GM12878 (cell line): ENCODE data around the gene TSHR. TPM values are rescaled to one million over a fixed set of nuclear protein-coding genes. Genes with fewer than 3 reads are reported as not detected.

Experiments
- ATAC-seq: fragments of 200-7000 bp; cut with Tn5 transposase; 3 replicates; pipeline ENCODE4 v1.9.1; 2020; ENCODE audit warnings: mild to moderate bottlenecking, moderate library complexity
- BruUV-seq: library from RNA; stranded (reverse); fragments of 400-500 nt; replicated peaks from 2 replicates; lab custom pipeline; 2021; lab: Mats Ljungman, UMichigan
- CTCF ChIA-PET: fragments of 300-600 bp; sonication (Branson Sonifier 250); formaldehyde crosslinking; extraction: SDS; loops from one replicate; lab custom pipeline; 2021; ENCODE audit warnings: inconsistent platforms; lab: Yijun Ruan, JAX
- POLR2A ChIA-PET: fragments of 350-600 bp; formaldehyde crosslinking; extraction: SDS; loops from one replicate; lab custom pipeline; 2021; ENCODE audit warnings: inconsistent platforms; lab: Charles Lee
- RAD21 ChIA-PET: fragments of 300-600 bp; sonication (Branson Sonifier 250); formaldehyde crosslinking; loops from one replicate; lab custom pipeline; 2023; ENCODE audit warnings: antibody characterized with exemption; ENCODE audit not compliant: unreplicated experiment; lab: Charles Lee
- SMC1A ChIA-PET: fragments of 300-600 bp; sonication (Branson Sonifier 250); formaldehyde crosslinking; loops from one replicate; lab custom pipeline; 2023; ENCODE audit not compliant: unreplicated experiment, uncharacterized antibody; lab: Charles Lee
- DNase-seq: peaks from one replicate; pipeline ENCODE4 v3.0.0-alpha.2; 2011; ENCODE audit warnings: low read depth, low spot score
- FAIRE-seq: peaks from 3 replicates; lab custom pipeline; 2011; peaks lifted over from hg19 to GRCh38; lab: Jason Lieb, UNC
- H2AFZ ChIP-seq: 2 replicates; pipeline ENCODE4 v1.6.0; 2011; ENCODE audit warnings: low read depth, low read length, control low read depth; ENCODE audit not compliant: control insufficient read depth
- H3K27ac ChIP-seq: 2 replicates; pipeline ENCODE4 v1.5.1; 2011; ENCODE audit warnings: control low read depth; ENCODE audit not compliant: control insufficient read depth, insufficient read depth
- H3K27me3 ChIP-seq, 2 experiments: replicated peaks in 1 of 2; 2 replicates each; pipeline versions ENCODE4 v1.6.0 to v1.6.1; 2011; ENCODE audit warnings: low read length in 1 of 2; ENCODE audit not compliant: control insufficient read depth in 2 of 2, insufficient read depth in 2 of 2
- H3K36me3 ChIP-seq, 2 experiments: 2 replicates each; pipeline ENCODE4 v1.5.1; 2011; ENCODE audit warnings: low read length in 1 of 2; ENCODE audit not compliant: control insufficient read depth in 2 of 2, insufficient read depth in 2 of 2
- H3K4me1 ChIP-seq: 2 replicates; pipeline ENCODE4 v1.6.1; 2011; ENCODE audit warnings: mild to moderate bottlenecking, low read length, moderate library complexity, mixed read lengths; ENCODE audit not compliant: control insufficient read depth, insufficient read depth
- H3K4me2 ChIP-seq: 2 replicates; pipeline ENCODE4 v1.6.0; 2011; ENCODE audit warnings: control low read depth; ENCODE audit not compliant: control insufficient read depth, insufficient read depth
- H3K4me3 ChIP-seq: fragments of 200-600 bp; sonication (generic); 2 replicates; pipeline ENCODE4 v1.5.1; 2016
- H3K79me2 ChIP-seq: 2 replicates; pipeline ENCODE4 v1.6.0; 2011; ENCODE audit warnings: low read length; ENCODE audit not compliant: control insufficient read depth, insufficient read depth
- H3K9ac ChIP-seq: 2 replicates; pipeline ENCODE4 v1.8.0; 2011; ENCODE audit warnings: low read length, control low read depth, mixed read lengths; ENCODE audit not compliant: control insufficient read depth, insufficient read depth
- H3K9me3 ChIP-seq: replicated peaks from 3 replicates; pipeline ENCODE4 v1.5.1; 2011; ENCODE audit warnings: mild to moderate bottlenecking, low read length; ENCODE audit not compliant: control insufficient read depth, insufficient read depth
- H4K20me1 ChIP-seq: 2 replicates; pipeline ENCODE4 v1.6.0; 2011; ENCODE audit not compliant: control insufficient read depth, insufficient read depth
- CHD2 ChIP-seq: IDR thresholded peaks from 2 replicates; pipeline ENCODE4 v1.6.1; 2011; ENCODE audit warnings: low read depth, low read length, improper control_type of control experiment, borderline replicate concordance
- SP1 ChIP-seq: IDR thresholded peaks from one replicate; pipeline ENCODE4 v1.6.1; 2011; ENCODE audit warnings: low read depth, low read length
- WGBS: methylation state at CpG from one replicate; pipeline ENCODE4 v1.1.6; 2016; ENCODE audit warnings: low lambda C conversion rate; ENCODE audit not compliant: insufficient replicate concordance, insufficient coverage; ENCODE audit errors: missing lambda C conversion rate; 5-methylcytosine and 5-hydroxymethylcytosine counted together
- in situ Hi-C: fragments of 300-500 bp; cut with MboI; formaldehyde crosslinking; loops from 9 replicates; pipeline ENCODE4 v1.14.3; 2018; ENCODE audit warnings: mixed read lengths
- intact Hi-C: fragments of 100-400 bp; cut with micrococcal nuclease; formaldehyde crosslinking; loops from one replicate; pipeline ENCODE4 v1.14.2; 2022; ENCODE audit not compliant: unreplicated experiment
- polyA plus RNA-seq, 11 experiments: library from polyadenylated mRNA; depleted of rRNA in 4 of 11; unstranded in 6 of 11; stranded (reverse) in 5 of 11; fragments of >200 nt; fragmentation: Nextera tagmentation in 4 of 11; fragmentation: Illumina TruSeq in 1 of 11; extraction: Ambion mirVana in 4 of 11; extraction: Trizol in 1 of 11; gene quantifications; 1 replicate in 1 of 11; 2 replicates in 10 of 11; pipeline versions ENCODE4 v1.2.1 to v1.2.3, GENCODE V29; 2011 to 2016; ENCODE audit warnings: inconsistent platforms in 2 of 11, missing spikeins in 2 of 11, low read depth in 1 of 11
- total RNA-seq, 4 experiments: library from RNA; depleted of rRNA in 3 of 4; stranded (reverse); fragments of >200 nt in 3 of 4; fragmentation: Illumina TruSeq in 1 of 4; extraction: Trizol in 1 of 4; gene quantifications; 2 replicates each; pipeline versions ENCODE4 v1.2.1 to v1.2.3, GENCODE V29; 2013 to 2021
- TF ChIP-seq, protein P1 (sequence below): fragments of 450-650 bp; IDR thresholded peaks from 2 replicates; pipeline ENCODE4 v1.6.1; 2016; ENCODE audit warnings: mild to moderate bottlenecking, moderate library complexity, borderline replicate concordance

TSHR gene
- total and polyA plus RNA-seq, 10 of the 15 experiments (the other 5 are each of a cell fraction or from before 2014, with no cell fraction given): 0.06 to 0.31 TPM; not detected in 8

DNA sequence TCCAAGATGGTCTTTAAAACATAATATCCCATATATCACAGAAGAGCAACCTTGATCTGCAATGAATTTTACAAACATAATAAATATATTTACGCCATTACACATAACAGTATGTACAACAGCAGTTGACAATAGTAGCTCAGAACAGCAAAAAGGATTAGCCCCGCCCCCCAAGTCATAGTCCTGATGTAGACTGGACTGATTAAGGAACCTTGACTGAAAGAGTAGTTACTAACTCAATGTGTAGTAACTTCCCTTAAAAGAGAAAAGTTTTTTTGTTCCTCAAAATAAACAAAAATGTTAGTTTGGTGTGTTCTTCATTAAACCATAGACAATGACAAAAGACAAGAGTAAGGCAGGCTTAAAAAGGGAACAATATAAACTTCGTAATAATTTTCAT, 220.8 kb downstream of the TSHR start (continued):
- TF ChIP-seq, protein P1, sequence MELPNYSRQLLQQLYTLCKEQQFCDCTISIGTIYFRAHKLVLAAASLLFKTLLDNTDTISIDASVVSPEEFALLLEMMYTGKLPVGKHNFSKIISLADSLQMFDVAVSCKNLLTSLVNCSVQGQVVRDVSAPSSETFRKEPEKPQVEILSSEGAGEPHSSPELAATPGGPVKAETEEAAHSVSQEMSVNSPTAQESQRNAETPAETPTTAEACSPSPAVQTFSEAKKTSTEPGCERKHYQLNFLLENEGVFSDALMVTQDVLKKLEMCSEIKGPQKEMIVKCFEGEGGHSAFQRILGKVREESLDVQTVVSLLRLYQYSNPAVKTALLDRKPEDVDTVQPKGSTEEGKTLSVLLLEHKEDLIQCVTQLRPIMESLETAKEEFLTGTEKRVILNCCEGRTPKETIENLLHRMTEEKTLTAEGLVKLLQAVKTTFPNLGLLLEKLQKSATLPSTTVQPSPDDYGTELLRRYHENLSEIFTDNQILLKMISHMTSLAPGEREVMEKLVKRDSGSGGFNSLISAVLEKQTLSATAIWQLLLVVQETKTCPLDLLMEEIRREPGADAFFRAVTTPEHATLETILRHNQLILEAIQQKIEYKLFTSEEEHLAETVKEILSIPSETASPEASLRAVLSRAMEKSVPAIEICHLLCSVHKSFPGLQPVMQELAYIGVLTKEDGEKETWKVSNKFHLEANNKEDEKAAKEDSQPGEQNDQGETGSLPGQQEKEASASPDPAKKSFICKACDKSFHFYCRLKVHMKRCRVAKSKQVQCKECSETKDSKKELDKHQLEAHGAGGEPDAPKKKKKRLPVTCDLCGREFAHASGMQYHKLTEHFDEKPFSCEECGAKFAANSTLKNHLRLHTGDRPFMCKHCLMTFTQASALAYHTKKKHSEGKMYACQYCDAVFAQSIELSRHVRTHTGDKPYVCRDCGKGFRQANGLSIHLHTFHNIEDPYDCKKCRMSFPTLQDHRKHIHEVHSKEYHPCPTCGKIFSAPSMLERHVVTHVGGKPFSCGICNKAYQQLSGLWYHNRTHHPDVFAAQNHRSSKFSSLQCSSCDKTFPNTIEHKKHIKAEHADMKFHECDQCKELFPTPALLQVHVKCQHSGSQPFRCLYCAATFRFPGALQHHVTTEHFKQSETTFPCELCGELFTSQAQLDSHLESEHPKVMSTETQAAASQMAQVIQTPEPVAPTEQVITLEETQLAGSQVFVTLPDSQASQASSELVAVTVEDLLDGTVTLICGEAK: no peak

DNA sequence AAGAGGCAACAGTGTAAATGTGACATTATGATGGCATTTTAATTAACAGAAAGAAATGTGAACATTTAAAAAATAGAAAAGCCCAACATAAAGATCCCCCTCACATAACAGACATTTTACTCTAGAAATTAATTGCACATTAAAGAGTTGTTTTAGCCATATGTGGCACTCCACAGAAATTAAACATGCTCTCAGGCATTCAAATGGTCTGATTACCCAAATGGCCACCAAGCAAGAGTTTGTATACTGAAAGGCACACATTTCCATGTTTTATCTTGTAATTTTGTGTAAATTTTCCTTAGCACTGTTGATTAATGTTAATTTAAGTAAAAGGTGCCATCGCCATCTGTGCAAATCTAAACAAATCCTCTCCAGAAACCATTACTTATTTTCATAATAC, 221.8 kb downstream of the TSHR start:
- no peak for FAIRE-seq
- Histone ChIP-seq H3K4me1 (peaks cover 23% of the 10 kb centered on the region), H3K79me2 (no peaks in the 10 kb centered on the region), H3K9me3 (no peaks in the 10 kb centered on the region)
- DNase-seq: no peak
- intact Hi-C loops: no loop called here
- no peak for ATAC-seq
- in situ Hi-C loops: no loop called here
- TF ChIP-seq SP1 (no peak), CHD2 (no peak)
- TF ChIP-seq, all 136 proteins: peak for 0
- Histone ChIP-seq H3K36me3 (peaks cover 1 to 2% of the 10 kb centered on the region in 2 experiments; a peak in 1 of 4 replicates), H3K27me3 (no peaks in the 10 kb centered on the region), H3K4me3 (no peak overlapping the region), H3K27ac (peak overlapping the region; percentile 66), H3K9ac (no peak overlapping the region), H2AFZ (no peak overlapping the region), H3K4me2 (peak overlapping the region; percentile 69; the same call in 1 of the 2 replicates), H4K20me1 (no peaks in the 10 kb centered on the region)
- WGBS: 0% methylated on average over 1 of the region's 1 CpG
- ChIA-PET POLR2A (no interaction called here), SMC1A (interaction anchor here (0.9 to 2.4 kb wide), 2 partner anchors 25 to 190 kb away, joined by 3 to 6 read pairs; no protein-coding TSS in a partner anchor), RAD21 (no interaction called here), CTCF (interaction anchor here (1.0 kb wide), 2 partner anchors 34 to 46 kb away, joined by 3 read pairs; no protein-coding TSS in a partner anchor)
- BruUV-seq: no TSS peak
